GM19455 (cell line): Measurements from ENCODE around the gene NBPF12.
"Not testable (repeated sequence)": the region's sequence is repeated elsewhere in the genome, so short reads cannot be mapped to it uniquely, and the experiment has no call there.

Experiments used
- ATAC-seq: cut with Tn5 transposase; IDR thresholded peaks from one replicate; pipeline ENCODE4 v1.9.1; 2021; ENCODE audit not compliant: unreplicated experiment

NBPF12 gene, protein sequence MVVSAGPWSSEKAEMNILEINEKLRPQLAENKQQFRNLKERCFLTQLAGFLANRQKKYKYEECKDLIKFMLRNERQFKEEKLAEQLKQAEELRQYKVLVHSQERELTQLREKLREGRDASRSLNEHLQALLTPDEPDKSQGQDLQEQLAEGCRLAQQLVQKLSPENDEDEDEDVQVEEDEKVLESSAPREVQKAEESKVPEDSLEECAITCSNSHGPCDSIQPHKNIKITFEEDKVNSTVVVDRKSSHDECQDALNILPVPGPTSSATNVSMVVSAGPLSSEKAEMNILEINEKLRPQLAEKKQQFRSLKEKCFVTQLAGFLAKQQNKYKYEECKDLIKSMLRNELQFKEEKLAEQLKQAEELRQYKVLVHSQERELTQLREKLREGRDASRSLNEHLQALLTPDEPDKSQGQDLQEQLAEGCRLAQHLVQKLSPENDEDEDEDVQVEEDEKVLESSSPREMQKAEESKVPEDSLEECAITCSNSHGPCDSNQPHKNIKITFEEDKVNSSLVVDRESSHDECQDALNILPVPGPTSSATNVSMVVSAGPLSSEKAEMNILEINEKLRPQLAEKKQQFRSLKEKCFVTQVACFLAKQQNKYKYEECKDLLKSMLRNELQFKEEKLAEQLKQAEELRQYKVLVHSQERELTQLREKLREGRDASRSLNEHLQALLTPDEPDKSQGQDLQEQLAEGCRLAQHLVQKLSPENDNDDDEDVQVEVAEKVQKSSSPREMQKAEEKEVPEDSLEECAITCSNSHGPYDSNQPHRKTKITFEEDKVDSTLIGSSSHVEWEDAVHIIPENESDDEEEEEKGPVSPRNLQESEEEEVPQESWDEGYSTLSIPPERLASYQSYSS (N-terminal part only)

DNA sequence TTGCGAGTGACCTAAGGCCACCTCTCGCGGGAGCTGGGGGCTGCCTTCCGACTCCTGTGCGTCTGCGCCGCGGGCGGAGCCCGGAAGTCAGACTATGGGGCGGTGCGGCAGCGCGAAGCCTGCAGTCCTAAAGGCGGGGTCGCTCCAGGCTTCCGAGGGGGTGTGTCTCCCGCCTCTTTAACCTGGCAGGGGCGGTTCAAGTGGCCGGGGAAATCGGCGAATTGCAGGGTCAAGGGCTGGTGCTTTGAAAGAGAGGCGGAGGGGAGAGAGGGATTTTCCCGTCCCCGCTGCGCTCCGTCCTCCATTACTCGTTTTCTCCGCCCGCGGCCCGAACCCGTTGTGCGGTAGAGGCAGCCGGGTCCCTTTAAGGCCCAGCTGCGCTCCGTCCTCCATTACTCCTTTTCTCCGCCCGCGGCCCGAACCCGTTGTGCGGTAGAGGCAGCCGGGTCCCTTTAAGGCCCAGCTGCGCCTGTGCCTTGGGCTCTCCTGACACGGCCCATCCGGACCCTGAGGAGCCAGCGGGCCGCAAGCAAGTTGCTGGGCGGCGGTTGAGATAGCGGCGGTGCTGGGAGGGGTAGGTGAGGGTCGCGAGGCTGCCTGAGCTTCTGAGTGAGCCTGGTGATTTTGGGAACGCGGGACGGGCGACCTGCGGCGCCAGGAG is at the start of gene NBPF12:
Gene NBPF12, plus strand, starts transcription at position 83 of the 661 bp plus-strand sequence. CDS start 21,820 bp downstream, outside the sequence.
- ATAC-seq, result peak; percentile 83

DNA sequence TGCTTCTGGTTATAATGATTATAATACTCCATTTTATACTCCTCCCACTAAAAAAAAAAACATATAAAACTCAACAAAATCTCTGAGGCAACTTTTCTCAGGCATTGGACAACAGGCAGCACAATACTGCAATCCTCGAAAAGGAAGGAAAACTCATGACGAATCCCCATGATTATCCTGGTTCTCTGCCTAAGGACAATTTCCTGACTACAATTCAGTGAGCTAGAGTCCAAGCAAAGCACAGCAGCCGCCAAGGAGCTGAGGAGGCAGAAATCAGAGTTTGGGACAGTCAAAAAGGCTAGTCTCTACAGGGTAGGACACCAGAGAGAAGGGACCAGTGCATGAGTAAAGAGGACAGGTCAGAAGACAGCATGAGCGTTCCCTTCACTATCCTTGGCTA is 46.8 kb upstream of the NBPF12 start:
- ATAC-seq, result not testable (repeated sequence)

GRCh38 chr1:146892331-146892730 is 45.8 kb upstream of the NBPF12 start:
- not testable (repeated sequence) for ATAC-seq

DNA sequence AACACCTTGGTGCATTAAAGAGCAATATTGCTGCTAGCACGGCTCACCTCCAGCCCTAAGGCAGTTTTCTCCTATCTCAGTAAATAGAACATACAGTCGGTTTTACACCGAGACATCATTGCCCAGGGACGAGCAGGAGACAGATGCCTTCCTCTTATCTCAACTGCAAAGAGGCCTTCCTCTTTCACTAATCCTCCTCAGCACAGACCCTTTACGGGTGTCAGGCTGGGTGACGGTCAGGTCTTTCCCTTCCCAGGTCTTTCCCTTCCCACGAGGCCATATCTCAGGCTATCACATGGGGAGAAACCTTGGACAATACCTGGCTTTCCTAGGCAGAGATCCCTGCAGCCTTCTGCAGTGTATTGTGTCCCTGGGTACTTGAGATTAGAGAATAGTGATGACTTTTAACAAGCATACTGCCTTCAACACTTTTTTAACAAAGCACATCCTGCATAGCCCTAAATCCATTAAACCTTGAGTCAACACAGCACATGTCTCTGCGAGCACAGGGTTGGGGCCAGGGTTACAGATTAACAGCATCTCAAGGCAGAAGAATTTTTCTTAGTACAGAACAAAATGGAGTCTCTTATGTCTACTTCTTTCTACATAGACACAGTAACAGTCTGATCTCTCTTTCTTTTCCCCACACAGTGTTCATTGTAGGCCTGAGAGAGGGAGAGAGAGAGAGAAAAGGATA is 30.4 kb upstream of the NBPF12 start:
- not testable (repeated sequence) for ATAC-seq

GRCh38 chr1:146912975-146913374 is 25.1 kb upstream of the NBPF12 start:
- ATAC-seq, result not testable (repeated sequence)

DNA sequence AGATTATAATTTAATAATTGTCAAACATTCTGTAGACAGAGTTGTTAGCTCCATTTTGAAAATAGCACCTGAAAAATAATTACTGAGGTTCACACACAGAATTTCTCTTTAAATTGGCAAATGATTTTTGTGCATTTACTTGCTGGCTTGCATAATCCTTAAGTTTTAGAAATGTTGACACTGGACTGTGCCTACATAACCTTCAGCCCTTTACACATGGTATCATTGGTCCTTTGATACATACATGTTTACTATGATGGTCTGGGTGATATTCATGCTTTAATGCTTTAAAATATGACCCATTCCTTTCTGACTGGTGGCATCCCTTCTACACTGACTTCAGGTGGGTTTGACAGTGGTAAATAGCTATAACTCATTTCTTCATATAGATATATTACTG is 17.3 kb upstream of the NBPF12 start:
- ATAC-seq, result not testable (repeated sequence)

GRCh38 chr1:146922614-146923013 is 15.5 kb upstream of the NBPF12 start:
- not testable (repeated sequence) for ATAC-seq

- ATAC-seq, result not testable (repeated sequence)
These were observed 14.0 kb upstream of the NBPF12 start for GRCh38 chr1:146924106-146924505.

DNA sequence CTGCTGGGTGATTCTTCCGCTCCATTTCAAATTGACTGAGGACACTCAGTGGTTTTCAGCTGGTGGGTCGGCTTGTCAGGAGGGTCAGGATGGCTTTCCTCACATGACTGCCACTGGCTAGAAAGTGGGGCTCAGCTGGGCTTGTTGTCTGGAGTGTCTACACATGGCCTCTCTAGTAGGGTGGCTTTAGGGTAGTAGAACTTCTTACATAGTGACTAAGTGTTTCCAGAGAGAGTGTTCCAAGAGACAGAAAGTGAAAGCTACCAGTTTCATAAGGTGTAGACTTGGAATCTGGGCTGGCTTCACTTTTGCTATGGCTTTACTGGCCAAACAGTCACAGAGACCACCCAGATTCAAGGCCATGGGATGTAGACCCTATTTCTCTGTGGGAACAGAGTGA is 11.7 kb upstream of the NBPF12 start:
- not testable (repeated sequence) for ATAC-seq

- ATAC-seq, result not testable (repeated sequence)
These were observed 7.9 kb upstream of the NBPF12 start for GRCh38 chr1:146930225-146930624.

GRCh38 chr1:146934390-146935223 is 3.5 kb upstream of the NBPF12 start:
- not testable (repeated sequence) for ATAC-seq

- ATAC-seq, result not testable (repeated sequence)
These were observed 662 bp upstream of the NBPF12 start for GRCh38 chr1:146937462-146937861.

GRCh38 chr1:146938927-146939786 is 1.0 kb downstream of the NBPF12 start:
- ATAC-seq, result peak; percentile 42

DNA sequence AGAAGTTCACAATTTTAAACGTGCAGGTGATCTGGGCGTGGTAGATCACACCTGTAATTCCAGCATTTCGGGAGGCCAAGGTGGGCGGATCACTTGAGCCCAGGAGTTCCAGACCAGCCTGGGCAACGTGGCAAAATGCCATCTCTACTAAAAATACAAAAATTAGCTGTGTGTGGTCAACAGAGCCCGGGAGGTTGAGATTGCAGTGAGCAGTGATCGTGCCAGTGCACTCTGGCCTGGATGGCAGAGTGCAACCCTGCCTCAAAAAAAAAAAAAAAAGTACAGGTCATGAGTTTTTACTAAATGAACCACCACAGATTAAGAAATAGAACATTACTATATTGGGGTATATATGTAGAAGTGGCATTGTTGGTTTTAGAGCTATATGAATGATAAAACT is 2.2 kb downstream of the NBPF12 start:
- ATAC-seq, result not testable (repeated sequence)

DNA sequence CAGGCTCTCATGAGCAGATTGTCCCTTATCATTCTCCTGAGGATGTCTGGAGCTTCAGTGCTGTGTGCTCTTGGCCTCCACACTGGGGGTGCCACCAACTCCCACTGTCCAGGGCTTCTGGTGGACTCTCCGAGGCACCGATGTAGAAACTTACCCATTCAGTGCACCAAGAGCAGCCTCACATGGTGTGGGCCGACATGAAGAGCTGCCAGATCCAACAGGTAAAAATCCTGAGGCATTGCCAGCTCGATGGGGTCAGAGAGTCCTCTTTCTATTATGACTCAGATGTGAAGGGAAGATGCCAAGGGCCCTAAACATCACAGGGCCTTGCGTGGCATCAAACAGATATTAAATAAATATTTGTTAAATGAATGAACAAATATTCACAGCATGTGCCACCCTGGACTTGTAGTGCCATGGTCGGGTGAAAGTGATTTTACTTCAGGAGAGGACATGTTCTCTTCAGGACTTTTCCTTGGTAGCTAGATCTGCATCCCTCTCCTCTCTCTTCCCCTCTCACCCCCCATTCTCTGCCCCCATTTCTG is 5.3 kb downstream of the NBPF12 start:
- not testable (repeated sequence) for ATAC-seq

DNA sequence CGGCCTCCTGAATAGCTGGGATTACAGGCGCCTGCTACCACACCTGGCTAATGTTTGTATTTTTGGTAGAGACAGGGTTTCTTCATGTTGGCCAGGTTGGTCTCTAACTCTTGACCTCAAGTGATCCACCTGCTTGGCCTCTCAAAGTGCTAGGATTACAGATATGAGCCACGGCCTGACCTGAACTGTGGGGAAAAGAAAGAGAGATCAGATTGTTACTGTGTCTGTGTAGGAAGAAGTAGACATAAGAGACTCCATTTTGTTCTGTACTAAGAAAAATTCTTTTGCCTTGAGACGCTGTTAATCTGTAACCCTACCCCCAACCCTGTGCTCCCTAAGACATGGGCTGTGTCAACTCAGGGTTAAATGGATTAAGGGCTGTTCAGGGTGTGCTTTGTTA is 10.0 kb downstream of the NBPF12 start:
- not testable (repeated sequence) for ATAC-seq

- ATAC-seq, result not testable (repeated sequence)
These were observed 26.2 kb downstream of the NBPF12 start for GRCh38 chr1:146964340-146964739.

- ATAC-seq, result not testable (repeated sequence)
These were observed 28.2 kb downstream of the NBPF12 start for GRCh38 chr1:146966351-146966750.
